Measurements from ENCODE around the gene SEMA5B. TPM values are rescaled to one million over a fixed set of nuclear protein-coding genes. Genes with fewer than 3 reads are reported as not detected.

Gene SEMA5B
- total and polyA plus RNA-seq, 3 donors from 2014 or later: 0.68 to 2.0 (median 1.3) TPM

- Histone ChIP-seq H3K36me3 (ENCODE audit: low read depth, missing control alignments) (no peaks in the 10 kb centered on the region), H3K4me3 (no peak overlapping the region), H3K27me3 (no peaks in the 10 kb centered on the region), H3K4me1 (no peaks in the 10 kb centered on the region), H3K9me3 (no peaks in the 10 kb centered on the region), H3K27ac (no peak overlapping the region)
- no peak for TF ChIP-seq POLR2A (IDR thresholded peaks at IDR 0.05)
- no peak for TF ChIP-seq CTCF (IDR thresholded peaks at IDR 0.05)
- no peak for DNase-seq
- intact Hi-C loops (cut with DNase I; ENCODE audit: low total_unique reads): no loop called here
- WGBS, 2 donors: 95 to 98% methylated on average over 3 of the region's 3 CpGs
These were observed 119.3 kb downstream of the SEMA5B start for GRCh38 chr3:122908251-122908650.

- H3K9me3 ChIP-seq: no peaks in the 10 kb centered on the region
- H3K4me1 ChIP-seq: no peaks in the 10 kb centered on the region
- no peak for DNase-seq
- WGBS, 2 donors: 96 to 100% methylated on average over 4 of the region's 4 CpGs
- intact Hi-C loops (cut with DNase I; ENCODE audit: low total_unique reads): no loop called here
- H3K27me3 ChIP-seq: no peaks in the 10 kb centered on the region
- no peak overlapping the region for H3K4me3 ChIP-seq
- TF ChIP-seq POLR2A (IDR thresholded peaks at IDR 0.05): no peak
- no peak for TF ChIP-seq CTCF (IDR thresholded peaks at IDR 0.05)
- H3K36me3 ChIP-seq (ENCODE audit: low read depth, missing control alignments): no peaks in the 10 kb centered on the region
- H3K27ac ChIP-seq: no peak overlapping the region
These were observed 120.1 kb downstream of the SEMA5B start for GRCh38 chr3:122907471-122907870.

- intact Hi-C loops (cut with DNase I; ENCODE audit: low total_unique reads): no loop called here
- no peak overlapping the region for H3K4me3 ChIP-seq
- no peak for TF ChIP-seq POLR2A (IDR thresholded peaks at IDR 0.05)
- no peak for TF ChIP-seq CTCF (IDR thresholded peaks at IDR 0.05)
- no peak overlapping the region for H3K27ac ChIP-seq
- no peaks in the 10 kb centered on the region for H3K36me3 ChIP-seq (ENCODE audit: low read depth, missing control alignments)
- no peaks in the 10 kb centered on the region for H3K9me3 ChIP-seq
- no peak for DNase-seq
- 81% methylated on average over 4 of the region's 4 CpGs; no CpG with 5 or more reads in 1 of the 2 donors for WGBS, 2 donors
- H3K4me1 ChIP-seq: no peaks in the 10 kb centered on the region
- no peaks in the 10 kb centered on the region for H3K27me3 ChIP-seq
These were observed 124.4 kb downstream of the SEMA5B start for GRCh38 chr3:122903171-122903570.

- no peaks in the 10 kb centered on the region for H3K27me3 ChIP-seq
- no peaks in the 10 kb centered on the region for H3K9me3 ChIP-seq
- H3K36me3 ChIP-seq (ENCODE audit: low read depth, missing control alignments): no peaks in the 10 kb centered on the region
- no peak overlapping the region for H3K4me3 ChIP-seq
- TF ChIP-seq POLR2A (IDR thresholded peaks at IDR 0.05): no peak
- TF ChIP-seq CTCF (IDR thresholded peaks at IDR 0.05): no peak
- 89 to 91% methylated on average over 2 of the region's 2 CpGs for WGBS, 2 donors
- H3K27ac ChIP-seq: no peak overlapping the region
- intact Hi-C loops (cut with DNase I; ENCODE audit: low total_unique reads): no loop called here
- H3K4me1 ChIP-seq: no peaks in the 10 kb centered on the region
- DNase-seq: no peak
These were observed 125.2 kb downstream of the SEMA5B start for GRCh38 chr3:122902326-122902725.

- intact Hi-C loops (cut with DNase I; ENCODE audit: low total_unique reads): no loop called here
- WGBS, 2 donors: 34 to 53% methylated on average over 4 of the region's 4 CpGs
These were observed 129.3 kb downstream of the SEMA5B start for GRCh38 chr3:122898298-122898697.

More at GRCh38 chr3:122898298-122898697, 129.3 kb downstream of the SEMA5B start:
- Histone ChIP-seq H3K4me3 (no peak overlapping the region), H3K9me3 (no peaks in the 10 kb centered on the region), H3K36me3 (ENCODE audit: low read depth, missing control alignments) (no peaks in the 10 kb centered on the region), H3K4me1 (no peaks in the 10 kb centered on the region), H3K27me3 (no peaks in the 10 kb centered on the region), H3K27ac (no peak overlapping the region)
- no peak for DNase-seq
- TF ChIP-seq POLR2A (IDR thresholded peaks at IDR 0.05): no peak
- TF ChIP-seq CTCF (IDR thresholded peaks at IDR 0.05): no peak
